A549 (cell line): ENCODE results near the gene CNIH2.

Experiments
- NR3C1 ChIP-seq: fragments of >200 bp; sonication (Bioruptor Twin); formaldehyde crosslinking; IDR thresholded peaks from 3 replicates; pipeline ENCODE4 v1.6.1; 2017
- PHF8 ChIP-seq: fragments of 200-600 bp; sonication (generic); IDR thresholded peaks from 2 replicates; pipeline ENCODE4 v1.6.1; 2016; ENCODE audit warnings: low read depth, mild to moderate bottlenecking, antibody characterized with exemption, moderate library complexity, borderline replicate concordance
- RFX5 ChIP-seq: fragments of 450-650 bp; IDR thresholded peaks from 2 replicates; pipeline ENCODE4 v1.7.1; 2014; ENCODE audit warnings: antibody characterized with exemption, mild to moderate bottlenecking, moderate library complexity
- ZNF302 ChIP-seq: fragments of 250-450 bp; sonication (Bioruptor Pico); IDR thresholded peaks from 2 replicates; pipeline ENCODE4 v1.9.0; 2021; ENCODE audit warnings: inconsistent platforms, mild to moderate bottlenecking, moderate library complexity
- TF ChIP-seq, protein P1 (sequence below): fragments of >200 bp; sonication (Bioruptor Twin); formaldehyde crosslinking; IDR thresholded peaks from 3 replicates; pipeline ENCODE4 v1.5.1; 2016
- TF ChIP-seq, protein P2 (sequence below): fragments of 150-350 bp; IDR thresholded peaks from 2 replicates; pipeline ENCODE4 v1.6.1; 2014; ENCODE audit warnings: low read depth, mild to moderate bottlenecking, low read length
- TF ChIP-seq, protein P3 (sequence below): fragments of 250-450 bp; sonication (Bioruptor Pico); IDR thresholded peaks from 2 replicates; pipeline ENCODE4 v1.5.0; 2021; ENCODE audit warnings: mild to moderate bottlenecking, moderate library complexity, borderline replicate concordance

DNA sequence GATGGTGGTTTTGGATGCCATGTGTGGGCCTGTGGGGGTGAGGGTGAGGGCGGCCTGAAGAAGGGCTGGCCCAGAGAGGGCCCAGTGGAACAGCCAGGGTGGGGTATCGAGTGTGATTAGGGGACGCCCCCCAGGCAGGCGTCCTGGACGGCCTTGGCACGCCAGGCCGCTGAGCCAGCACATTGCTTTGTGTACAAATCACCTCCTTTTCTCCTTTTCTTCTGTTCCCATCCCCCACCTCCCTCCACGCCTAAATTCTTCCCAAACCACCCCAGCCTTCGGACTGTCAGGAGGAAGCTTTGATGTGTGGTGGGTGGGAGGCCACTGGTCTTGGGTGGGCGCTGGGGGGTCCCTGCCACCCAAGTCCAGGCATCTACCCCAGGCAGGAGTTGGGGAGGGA lies 46.7 kb downstream of the CNIH2 start:
- TF ChIP-seq, protein P1, sequence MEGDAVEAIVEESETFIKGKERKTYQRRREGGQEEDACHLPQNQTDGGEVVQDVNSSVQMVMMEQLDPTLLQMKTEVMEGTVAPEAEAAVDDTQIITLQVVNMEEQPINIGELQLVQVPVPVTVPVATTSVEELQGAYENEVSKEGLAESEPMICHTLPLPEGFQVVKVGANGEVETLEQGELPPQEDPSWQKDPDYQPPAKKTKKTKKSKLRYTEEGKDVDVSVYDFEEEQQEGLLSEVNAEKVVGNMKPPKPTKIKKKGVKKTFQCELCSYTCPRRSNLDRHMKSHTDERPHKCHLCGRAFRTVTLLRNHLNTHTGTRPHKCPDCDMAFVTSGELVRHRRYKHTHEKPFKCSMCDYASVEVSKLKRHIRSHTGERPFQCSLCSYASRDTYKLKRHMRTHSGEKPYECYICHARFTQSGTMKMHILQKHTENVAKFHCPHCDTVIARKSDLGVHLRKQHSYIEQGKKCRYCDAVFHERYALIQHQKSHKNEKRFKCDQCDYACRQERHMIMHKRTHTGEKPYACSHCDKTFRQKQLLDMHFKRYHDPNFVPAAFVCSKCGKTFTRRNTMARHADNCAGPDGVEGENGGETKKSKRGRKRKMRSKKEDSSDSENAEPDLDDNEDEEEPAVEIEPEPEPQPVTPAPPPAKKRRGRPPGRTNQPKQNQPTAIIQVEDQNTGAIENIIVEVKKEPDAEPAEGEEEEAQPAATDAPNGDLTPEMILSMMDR = no peak
- no peak for TF ChIP-seq PHF8
- TF ChIP-seq, protein P2, sequence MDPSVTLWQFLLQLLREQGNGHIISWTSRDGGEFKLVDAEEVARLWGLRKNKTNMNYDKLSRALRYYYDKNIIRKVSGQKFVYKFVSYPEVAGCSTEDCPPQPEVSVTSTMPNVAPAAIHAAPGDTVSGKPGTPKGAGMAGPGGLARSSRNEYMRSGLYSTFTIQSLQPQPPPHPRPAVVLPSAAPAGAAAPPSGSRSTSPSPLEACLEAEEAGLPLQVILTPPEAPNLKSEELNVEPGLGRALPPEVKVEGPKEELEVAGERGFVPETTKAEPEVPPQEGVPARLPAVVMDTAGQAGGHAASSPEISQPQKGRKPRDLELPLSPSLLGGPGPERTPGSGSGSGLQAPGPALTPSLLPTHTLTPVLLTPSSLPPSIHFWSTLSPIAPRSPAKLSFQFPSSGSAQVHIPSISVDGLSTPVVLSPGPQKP = no peak
- TF ChIP-seq ZNF302 (CRISPR knock-in tag) = no peak
- TF ChIP-seq, protein P3, sequence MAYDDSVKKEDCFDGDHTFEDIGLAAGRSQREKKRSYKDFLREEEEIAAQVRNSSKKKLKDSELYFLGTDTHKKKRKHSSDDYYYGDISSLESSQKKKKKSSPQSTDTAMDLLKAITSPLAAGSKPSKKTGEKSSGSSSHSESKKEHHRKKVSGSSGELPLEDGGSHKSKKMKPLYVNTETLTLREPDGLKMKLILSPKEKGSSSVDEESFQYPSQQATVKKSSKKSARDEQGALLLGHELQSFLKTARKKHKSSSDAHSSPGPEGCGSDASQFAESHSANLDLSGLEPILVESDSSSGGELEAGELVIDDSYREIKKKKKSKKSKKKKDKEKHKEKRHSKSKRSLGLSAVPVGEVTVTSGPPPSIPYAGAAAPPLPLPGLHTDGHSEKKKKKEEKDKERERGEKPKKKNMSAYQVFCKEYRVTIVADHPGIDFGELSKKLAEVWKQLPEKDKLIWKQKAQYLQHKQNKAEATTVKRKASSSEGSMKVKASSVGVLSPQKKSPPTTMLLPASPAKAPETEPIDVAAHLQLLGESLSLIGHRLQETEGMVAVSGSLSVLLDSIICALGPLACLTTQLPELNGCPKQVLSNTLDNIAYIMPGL (CRISPR knock-in tag) = no peak
- no peak for TF ChIP-seq RFX5
- TF ChIP-seq NR3C1 = no peak
